ELF-1 (cell line): ENCODE measurements around the gene ATL3.
A peak's percentile ranks its signal among the peaks of the same experiment; 100 is the strongest.
"Not testable (repeated sequence)": the region's sequence is repeated elsewhere in the genome, so short reads cannot be mapped to it uniquely, and the experiment has no call there.

Source experiments
- DNase-seq: peaks from one replicate; pipeline ENCODE4 v3.0.0-alpha.2; 2016; ENCODE audit warnings: low read depth, low spot score

ATL3 gene

DNA sequence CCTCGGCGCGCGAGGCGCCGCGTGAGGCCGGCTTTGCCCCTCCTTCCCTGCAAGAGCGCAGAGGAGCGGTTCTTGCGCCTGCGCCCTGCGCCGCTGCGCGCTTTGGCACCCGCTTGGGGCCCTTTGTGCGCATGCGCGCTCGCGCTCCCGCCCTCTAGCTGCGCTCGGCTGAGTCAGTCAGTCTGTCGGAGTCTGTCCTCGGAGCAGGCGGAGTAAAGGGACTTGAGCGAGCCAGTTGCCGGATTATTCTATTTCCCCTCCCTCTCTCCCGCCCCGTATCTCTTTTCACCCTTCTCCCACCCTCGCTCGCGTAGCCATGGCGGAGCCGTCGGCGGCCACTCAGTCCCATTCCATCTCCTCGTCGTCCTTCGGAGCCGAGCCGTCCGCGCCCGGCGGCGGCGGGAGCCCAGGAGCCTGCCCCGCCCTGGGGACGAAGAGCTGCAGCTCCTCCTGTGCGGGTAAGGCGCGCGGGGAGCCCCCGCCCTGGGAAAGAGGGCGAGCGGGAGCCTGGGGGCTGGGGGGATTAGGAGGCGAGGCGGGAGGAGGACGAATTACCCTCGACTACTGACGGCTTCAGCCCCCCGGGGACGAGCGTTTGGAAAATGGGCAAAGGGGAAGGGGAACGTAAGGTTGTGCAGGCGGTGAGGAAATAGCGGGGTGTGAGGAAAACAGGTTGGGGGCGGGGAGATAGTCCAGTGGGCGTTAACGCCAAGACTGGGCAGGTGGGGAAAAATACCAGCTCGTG is 10.3 kb upstream of the ATL3 start, which contains the start of gene RTN3:
Gene RTN3 (plus strand): TSS at position 180 of the 745 bp plus-strand sequence. CDS start 137 bp downstream, at position 317.
- DNase-seq: peak; percentile 99

DNA sequence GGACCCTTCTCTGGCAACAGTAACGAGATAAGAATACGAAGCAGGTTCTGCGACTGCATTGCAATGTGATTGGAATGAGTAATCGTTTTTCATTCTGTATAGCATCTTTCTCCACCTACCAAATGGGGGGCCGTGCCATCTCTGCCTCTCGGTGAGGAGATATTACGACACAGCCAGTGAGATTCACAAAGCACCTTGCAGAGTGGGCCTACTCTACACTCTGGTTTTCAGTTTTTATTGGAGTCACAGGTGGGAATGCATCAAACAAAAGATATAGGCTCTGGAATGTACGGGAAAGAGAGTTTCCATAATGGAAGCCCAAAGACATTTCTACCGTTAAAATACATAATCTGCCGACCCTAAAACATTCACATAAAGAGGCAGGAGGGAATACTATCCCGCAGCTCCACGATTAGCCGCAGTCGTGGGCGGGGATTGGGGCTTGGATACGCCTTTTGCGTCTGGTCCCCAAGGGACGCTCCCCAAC is 9.7 kb upstream of the ATL3 start:
- no peak for DNase-seq

DNA sequence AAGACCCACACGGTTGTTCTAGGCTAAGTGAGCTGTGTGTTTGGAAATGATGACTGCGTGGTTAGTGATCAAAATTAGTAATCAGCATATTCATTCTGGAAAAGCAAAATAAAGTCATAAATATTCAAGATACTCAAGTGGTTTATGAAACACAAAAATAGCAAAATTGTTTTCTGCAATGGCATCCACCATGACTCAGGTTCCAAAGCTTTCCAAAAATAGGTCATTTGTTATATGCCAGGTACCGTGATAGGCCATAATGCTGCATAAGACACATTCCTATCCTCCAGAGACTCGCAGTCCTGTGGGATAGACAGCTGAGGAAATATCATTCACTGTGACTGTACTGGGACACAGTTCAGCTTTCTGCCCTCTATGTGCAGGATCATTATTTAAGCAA is 2.4 kb upstream of the ATL3 start:
- no peak for DNase-seq

DNA sequence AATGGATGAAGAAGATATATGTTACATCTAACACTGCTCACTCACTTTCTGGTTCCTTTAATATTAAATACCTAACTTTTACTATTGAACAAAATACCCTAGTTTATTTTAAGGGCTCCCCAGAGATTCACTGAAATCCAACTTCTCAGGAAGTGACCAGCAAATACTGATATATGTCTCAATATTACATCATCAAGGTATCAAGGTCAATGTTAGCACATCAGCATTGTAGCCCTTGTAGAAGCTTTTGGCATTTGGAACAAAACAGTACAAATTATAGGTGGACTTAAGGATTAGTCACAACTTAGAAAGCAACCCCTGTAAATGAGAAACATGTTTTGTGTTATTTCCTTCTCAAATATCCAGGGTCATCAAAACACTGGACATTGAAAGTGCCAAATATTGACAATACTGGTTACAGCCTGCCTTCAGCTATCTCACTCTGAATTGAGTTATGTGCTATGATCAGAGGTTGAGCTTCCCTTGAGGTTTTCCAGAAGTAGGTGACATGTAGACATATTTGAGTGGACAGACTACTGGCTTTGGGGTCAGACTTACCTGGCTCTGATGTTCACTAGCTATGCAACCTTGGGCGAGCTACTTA is 1.9 kb upstream of the ATL3 start:
- no peak for DNase-seq

DNA sequence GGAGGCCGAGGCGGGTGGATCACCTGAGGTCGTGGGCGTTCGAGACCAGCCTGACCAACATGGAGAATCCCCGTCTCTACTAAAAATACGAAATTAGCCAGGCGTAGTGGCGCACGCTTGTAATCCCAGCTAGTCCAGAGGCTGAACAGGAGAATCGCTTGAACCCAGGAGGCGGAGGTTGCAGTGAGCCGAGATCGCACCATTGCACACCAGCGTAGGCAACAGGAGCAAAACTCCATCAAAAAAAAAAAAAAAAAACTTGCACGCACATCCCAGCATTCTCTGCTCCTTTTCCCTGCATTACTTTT is 934 bp upstream of the ATL3 start:
- DNase-seq: no peak

DNA sequence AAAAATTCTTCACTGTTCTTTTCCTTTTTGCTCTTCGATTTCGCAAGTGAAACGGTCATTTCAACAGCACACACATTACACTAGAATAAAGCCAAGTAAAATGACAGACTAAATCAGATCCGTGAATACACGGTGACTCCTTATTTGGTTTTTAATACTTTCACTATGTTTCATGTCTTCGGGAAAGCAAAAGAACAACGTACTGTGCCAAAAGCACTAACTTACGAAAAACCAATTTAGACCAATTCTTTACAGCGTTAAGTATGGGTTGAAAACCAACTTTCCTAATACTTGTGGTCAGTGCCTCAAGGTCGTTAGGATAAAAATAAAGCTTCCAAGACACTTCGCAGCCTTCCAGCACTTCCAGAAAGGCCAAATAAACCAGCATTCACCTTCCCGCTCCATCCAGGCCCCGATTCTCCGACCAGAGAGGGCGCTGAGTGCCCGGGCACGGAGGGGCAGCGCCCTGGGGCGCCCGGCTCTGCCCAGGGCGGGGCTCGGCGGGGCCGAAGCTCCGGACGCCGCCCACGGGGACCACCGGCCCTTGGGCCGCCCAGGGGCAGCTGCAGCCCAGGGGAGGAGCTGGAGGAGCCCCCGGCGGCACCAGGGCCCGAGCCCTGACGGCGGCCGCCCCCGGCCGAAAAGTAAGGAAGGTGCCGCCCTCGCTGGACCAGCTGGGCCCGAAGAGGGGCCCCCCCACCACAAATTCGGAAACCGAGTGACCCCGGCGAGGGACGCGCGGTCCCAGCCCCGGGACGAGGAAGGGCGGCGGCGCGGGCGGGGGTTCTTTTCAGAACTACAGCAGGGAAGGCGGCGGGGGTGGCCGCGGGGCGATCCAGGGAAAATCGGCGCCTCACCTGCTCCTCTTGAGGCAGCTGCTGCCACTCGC is 499 bp downstream of the ATL3 start:
- peak; percentile 52 for DNase-seq

DNA sequence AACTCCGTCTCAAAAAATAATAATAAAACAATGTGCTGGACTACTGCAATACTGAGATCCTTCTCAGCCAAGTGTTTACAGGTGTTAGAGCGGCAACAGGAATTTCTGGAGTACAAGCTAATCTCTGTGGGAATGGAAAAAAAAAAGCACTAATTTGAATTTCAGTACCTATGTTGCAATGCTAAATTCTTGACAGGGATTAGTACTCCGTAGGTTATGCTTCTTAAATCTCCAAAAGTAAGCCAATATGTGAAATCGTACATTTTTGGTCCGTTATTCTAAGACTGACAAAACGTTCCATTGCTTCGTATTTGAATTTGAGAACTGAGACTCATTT is 1.1 kb downstream of the ATL3 start:
- DNase-seq: no peak

DNA sequence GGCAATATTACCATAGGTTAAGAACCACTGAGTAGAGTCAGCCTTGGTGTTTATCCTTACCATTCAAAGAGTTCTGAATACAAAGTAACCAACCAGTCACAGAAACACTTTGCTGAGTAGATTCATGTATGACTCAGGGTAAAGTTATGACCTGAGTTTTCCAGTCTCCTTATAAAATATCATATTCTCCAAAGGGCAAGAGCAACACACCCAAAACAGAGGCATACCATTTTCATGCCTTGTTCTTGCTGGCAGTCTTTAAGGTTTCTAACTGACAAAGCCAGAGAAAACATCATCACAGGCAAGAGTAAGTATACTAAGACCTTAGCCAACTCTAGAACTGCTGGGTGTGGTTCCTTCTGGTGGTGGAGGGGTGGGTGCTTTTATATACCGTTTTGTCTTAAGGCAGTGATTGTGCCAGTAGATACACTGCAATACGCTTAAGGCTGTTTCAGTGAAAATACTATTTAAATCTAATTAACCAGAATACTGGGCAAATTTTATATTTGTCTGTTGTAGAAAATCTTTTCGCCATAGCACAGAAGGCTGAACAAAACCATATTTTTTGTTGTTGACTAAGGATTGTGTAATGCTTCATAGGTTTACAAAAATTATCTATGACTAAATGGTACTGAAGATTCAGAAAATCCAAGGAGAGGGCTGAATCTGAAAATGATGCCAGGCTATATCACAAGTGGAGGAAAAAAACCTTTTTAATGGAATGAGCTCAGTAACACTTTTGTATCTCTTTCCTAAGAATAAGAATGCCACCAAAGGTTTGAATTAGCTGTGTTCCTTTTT is 3.0 kb downstream of the ATL3 start:
- DNase-seq: no peak

DNA sequence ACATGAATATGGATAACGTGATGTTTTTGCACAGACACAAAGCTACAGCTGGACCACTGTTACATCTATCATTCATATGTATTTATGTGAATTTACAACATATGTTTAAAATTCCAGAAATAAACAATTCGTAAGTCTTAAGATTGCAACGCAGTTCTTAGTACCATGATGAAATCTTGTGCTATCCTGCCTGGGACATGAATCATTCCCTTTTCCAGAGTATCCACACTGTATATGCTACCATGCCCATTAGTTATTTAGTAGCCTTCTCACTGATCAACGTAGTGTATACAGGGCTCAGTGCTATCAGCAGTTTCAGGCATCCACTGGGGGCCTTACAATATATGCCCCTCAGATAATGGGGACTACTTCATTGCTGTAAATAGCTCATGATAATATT is 4.3 kb downstream of the ATL3 start:
- no peak for DNase-seq

DNA sequence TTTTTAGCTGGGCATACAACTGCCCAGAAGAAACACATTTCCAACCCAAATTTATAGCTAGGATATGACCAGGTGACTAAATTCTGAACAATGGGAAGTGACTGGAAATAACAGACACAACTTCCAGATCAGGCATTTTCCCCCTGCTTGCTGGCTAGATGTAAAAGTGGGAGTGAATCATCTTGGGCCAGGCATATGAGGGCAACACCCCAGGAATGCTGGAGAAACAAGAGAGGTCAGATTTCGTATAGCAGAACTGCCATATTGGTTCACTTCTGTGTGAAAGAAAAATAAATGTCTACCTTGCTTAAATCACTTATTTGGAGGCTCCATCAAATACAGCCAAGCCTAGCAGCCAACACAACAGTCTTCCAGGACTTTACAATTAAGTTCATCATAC is 7.4 kb downstream of the ATL3 start:
- DNase-seq: no peak

DNA sequence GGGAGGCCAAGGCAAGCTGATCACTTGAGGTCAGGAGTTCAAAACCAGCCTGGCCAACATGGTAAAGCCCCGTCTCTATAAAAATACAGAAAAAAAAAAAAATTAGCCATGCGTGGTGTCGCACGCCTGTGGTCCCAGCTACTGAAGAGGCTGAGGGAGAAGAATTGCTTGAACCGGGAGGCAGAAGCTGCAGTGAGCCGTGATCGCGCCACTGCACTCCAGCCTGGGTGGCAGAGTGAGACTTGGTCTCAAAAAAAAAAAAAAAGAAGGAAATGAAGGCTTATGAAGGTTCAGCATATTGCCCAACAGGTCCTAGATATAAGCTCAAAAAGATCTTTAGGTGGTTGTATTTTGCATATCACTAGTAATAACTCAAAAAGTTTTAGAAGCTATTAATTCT is 10.2 kb downstream of the ATL3 start:
- no peak for DNase-seq

DNA sequence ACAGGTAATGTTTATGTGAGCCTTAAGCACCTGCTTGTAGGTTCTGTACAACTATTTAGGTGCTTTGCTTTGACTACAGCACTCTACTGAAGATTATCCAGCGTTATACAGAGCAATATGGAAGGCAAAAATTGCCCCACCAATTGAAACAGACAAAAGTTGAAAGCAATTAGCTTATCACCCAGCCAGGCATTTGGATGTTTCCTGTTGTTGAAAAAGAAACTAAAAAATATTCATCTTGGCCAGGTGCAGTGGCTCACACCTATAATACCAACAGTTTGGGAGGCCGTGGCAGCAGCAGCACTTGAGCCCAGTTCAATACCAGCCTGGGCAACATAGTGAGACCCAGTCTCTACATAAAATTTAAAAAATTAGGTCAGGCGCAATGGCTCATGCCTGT is 18.5 kb downstream of the ATL3 start:
- DNase-seq: no peak

DNA sequence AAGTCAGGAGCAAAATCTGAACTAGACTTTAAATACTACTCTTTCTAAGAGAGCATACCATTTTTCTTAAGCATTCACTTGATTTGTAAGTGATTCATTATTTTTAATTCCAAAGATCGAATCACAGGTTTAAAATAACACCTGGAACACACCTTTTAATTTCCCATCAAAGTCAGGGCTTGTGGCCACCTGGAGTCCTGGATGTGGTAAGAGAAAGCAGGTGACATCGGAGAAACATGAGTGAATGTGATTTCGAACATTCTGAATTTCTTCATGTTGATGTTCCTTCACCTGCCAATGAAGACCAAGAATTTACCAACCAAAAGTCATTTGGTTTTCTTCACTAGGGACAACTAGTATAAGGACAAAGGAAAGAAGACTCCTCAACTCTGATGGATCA is 28.0 kb downstream of the ATL3 start:
- DNase-seq: no peak

DNA sequence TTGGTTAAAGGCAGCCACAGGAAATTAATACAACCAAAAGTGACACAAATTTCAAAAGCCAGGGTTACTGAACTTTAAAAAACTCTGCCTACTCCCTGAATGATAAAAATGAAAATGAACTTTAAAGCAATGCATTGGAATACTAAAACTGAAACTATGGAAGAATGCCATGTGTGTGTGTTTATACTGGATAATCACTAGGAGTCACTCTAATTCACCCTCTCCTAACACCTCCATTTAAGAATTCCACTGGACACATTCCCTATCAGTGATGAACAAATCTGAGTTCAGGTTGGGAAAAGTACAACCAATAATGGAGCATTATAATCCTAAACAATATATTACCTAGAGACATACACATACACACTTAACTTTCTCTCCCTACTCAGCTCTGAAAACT is 29.4 kb downstream of the ATL3 start:
- no peak for DNase-seq

DNA sequence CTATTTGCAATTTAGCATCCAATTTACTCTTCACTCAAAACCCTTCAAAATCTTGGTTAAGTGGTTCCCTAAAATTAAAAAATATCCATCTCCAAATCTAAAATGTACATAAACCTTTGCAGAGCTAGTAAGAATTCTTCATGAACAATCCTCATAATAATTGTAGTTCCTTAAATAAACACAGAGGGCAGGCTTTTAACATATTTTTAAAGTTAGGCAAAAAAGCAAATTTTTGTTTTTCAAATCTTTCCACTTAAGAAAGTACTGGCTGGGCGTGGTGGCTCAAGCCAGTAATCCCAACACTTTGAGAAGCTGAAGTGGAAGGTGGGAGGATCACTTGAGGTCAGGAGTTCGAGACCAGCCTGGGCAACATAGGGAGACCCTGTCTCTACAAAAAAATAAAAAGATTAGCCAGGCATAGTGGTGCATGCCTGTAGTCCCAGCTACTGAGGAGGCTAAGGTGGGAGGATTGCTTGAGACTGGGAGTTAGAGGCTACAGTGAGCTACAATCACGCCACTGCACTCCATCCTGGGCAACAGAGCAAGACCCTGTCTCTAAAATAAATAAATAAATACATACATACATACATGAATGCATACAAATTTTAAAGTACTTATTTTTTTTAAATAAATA is 31.9 kb downstream of the ATL3 start:
- no peak for DNase-seq

DNA sequence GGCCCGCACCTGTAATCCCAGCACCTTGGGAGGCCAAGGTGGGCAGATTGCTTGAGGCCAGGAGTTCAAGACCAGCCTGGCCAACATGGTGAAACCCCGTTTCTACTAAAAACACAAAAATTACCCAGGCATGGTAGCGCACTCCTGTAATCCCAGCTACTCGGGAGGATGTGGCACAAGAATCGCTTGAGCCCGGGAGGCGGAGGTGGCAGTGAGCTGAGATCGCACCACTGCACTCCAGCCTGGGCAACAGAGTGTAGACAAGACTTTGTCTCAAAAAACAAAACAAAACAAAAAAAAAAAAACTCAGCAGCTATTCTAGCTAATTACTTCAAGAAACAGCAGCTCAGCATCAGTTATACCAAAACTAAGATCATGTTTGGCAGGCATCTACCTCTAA is 32.7 kb downstream of the ATL3 start:
- not testable (repeated sequence) for DNase-seq

DNA sequence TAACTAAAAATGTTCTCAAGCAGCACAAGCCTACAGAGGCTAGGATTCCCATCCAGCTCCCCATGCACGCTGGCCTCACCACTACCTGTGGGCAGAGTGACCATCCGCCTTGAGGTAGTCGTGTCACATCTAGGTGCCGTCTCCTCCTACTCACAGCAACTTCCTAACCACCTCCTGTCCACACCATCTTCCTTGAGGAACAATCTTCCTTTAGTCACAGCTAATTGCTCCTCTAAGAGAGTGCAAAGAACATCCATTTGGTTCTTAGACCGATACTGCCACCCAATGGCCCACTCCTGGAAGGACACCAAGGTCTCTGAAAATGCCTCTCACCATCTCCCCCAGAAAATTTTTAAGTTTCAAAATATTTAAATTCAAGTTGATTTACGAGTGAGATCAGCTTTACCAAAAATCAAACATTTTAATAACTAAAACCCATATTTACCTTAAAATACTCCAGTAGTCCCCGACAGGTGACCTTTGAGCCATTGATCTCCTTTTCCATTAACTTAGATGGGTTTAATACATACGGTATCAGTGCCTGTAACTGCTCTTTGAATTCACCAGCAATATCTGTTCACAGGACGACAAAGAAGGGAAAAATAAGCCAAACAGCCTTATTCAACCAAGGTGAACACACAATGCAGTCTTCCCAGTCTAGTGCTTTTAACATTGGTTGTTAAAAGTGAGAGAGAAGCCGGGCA is 35.3 kb downstream of the ATL3 start:
- DNase-seq: peak; percentile 77

DNA sequence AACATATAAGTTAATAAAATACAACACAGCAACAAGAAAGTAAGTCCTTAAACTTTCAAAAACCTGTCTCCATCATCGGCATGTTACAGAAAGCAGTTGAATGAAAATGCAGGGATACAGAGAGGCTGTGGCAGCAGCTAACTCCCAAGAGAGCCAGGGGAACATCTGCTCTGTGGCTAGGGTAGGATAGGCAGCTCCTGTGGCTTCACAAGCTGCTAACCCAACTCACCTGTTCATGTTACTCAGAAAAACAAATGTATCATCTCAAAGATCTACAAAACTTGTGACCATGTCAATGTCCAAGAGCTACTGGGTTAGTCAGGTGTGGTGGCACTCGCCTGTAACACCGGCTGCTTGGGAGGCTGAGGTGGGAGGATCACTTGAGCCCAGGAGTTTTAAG is 41.8 kb downstream of the ATL3 start:
- no peak for DNase-seq

DNA sequence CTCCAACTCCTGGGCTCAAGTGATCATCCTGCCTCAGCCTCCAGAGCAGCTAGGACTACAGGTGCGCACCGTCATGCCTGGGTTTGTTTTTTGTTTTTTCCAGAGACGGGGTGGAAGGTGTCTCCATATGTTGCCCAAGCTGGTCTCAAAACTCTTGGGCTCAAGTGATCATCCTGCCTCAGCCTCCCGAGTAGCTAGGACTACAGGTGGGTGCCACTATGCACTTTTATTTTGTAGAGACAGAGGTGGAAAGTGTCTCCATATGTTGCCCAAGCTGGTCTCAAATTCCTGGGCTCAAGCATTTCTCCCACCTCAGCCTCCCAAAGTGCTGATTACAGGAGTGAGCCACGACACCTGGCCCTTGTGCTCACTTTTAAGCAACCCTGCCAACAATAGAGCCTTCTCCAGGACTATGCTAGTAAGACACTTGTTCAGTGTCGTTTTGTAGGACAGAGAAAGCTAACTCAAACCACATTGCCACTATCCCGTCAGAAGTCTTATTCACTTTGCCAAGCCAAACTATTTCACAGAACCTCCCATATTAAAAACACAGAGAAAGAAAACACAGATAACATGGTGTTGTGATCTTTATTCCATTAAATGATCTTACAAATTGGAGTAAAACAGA is 47.5 kb downstream of the ATL3 start:
- no peak for DNase-seq

DNA sequence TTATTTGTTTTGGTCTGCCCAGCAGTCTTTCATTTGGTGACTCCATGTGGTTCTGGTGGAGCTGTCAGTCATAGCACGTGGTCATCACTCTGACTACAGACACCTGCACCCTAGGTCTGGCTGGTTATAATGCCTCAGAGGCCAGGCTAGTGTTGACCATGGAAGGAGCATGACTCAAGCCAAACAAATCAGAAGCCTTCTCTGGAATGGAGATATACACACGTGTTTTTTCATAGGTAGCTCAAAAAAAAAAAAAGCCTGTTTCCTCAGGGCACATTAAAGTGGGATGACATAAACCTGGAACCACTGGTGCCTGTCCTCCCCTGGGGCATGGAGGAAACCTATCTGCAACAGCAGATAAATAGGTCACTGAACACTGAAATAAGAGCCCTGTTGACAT is 48.9 kb downstream of the ATL3 start:
- peak; percentile 61 for DNase-seq
